HEK293T (cell line): Measurements from ENCODE around the gene GABBR2.

Experiments
- CTCF ChIA-PET: fragments of 350-600 bp; formaldehyde crosslinking; extraction: SDS; loops from one replicate; lab custom pipeline; 2021; ENCODE audit warnings: antibody characterized with exemption, inconsistent platforms; lab: Yijun Ruan, JAX
- POLR2A ChIA-PET: fragments of 350-600 bp; formaldehyde crosslinking; extraction: SDS; loops from one replicate; lab custom pipeline; 2020; ENCODE audit warnings: antibody characterized with exemption, inconsistent platforms; lab: Yijun Ruan, JAX
- DNase-seq: peaks from one replicate; pipeline ENCODE4 v3.0.0; 2012; ENCODE audit warnings: mixed read lengths; ENCODE audit errors: extremely low spot score
- ARNT ChIP-seq: fragments of 450-650 bp; IDR thresholded peaks from 2 replicates; pipeline ENCODE4 v1.6.1; 2017; ENCODE audit warnings: mild to moderate bottlenecking
- BHLHE40 ChIP-seq: fragments of 450-650 bp; IDR thresholded peaks from 2 replicates; pipeline ENCODE4 v1.6.1; 2016; ENCODE audit warnings: mild to moderate bottlenecking, moderate library complexity, borderline replicate concordance
- CTBP1 ChIP-seq: fragments of 450-650 bp; IDR thresholded peaks from 2 replicates; pipeline ENCODE4 v1.6.1; 2016; ENCODE audit warnings: borderline replicate concordance
- ELF4 ChIP-seq: fragments of 450-650 bp; IDR thresholded peaks from 2 replicates; pipeline ENCODE4 v1.6.1; 2017; ENCODE audit warnings: antibody characterized with exemption
- FOXA1 ChIP-seq: fragments of 450-650 bp; IDR thresholded peaks from 2 replicates; pipeline ENCODE4 v1.6.1; 2016; ENCODE audit warnings: mild to moderate bottlenecking
- FOXK2 ChIP-seq: fragments of 450-650 bp; IDR thresholded peaks from 2 replicates; pipeline ENCODE4 v1.6.1; 2016; ENCODE audit warnings: mild to moderate bottlenecking
- FOXM1 ChIP-seq: fragments of 450-650 bp; IDR thresholded peaks from 2 replicates; pipeline ENCODE4 v1.6.1; 2017; ENCODE audit warnings: mild to moderate bottlenecking, borderline replicate concordance
- HDGF ChIP-seq: fragments of 450-650 bp; IDR thresholded peaks from 2 replicates; pipeline ENCODE4 v1.6.1; 2017; ENCODE audit warnings: antibody characterized with exemption, borderline replicate concordance
- L3MBTL2 ChIP-seq: fragments of 450-650 bp; conservative IDR thresholded peaks from 2 replicates; pipeline ENCODE4 v1.6.1; 2016; ENCODE audit warnings: mild to moderate bottlenecking
- LEF1 ChIP-seq: fragments of 450-650 bp; IDR thresholded peaks from 2 replicates; pipeline ENCODE4 v1.6.1; 2017; ENCODE audit warnings: mild to moderate bottlenecking, borderline replicate concordance
- NFRKB ChIP-seq: fragments of 450-650 bp; IDR thresholded peaks from 2 replicates; pipeline ENCODE4 v1.6.1; 2016; ENCODE audit warnings: mild to moderate bottlenecking, moderate library complexity
- PKNOX1 ChIP-seq: fragments of 450-650 bp; IDR thresholded peaks from 2 replicates; pipeline ENCODE4 v1.6.1; 2016
- SP1 ChIP-seq: fragments of 450-650 bp; IDR thresholded peaks from 2 replicates; pipeline ENCODE4 v1.6.1; 2017
- SUZ12 ChIP-seq: fragments of 450-650 bp; IDR thresholded peaks from 2 replicates; pipeline ENCODE4 v1.6.1; 2016; ENCODE audit warnings: mild to moderate bottlenecking
- TARDBP ChIP-seq: fragments of 450-650 bp; IDR thresholded peaks from 2 replicates; pipeline ENCODE4 v1.6.1; 2016
- ZNF384 ChIP-seq: fragments of 450-650 bp; IDR thresholded peaks from 2 replicates; pipeline ENCODE4 v1.6.1; 2016

Gene GABBR2

GRCh38 chr9:98401140-98402018, 307.4 kb downstream of the GABBR2 start:
- ChIA-PET POLR2A (no interaction called here), CTCF (no interaction called here)
- TF ChIP-seq FOXK2 = no peak
- TF ChIP-seq SUZ12 = no peak
- TF ChIP-seq ELF4 = no peak
- no peak for TF ChIP-seq PKNOX1
- no peak for TF ChIP-seq CTBP1
- no peak for TF ChIP-seq LEF1
- TF ChIP-seq FOXM1 = no peak
- TF ChIP-seq L3MBTL2 = no peak
- no peak for TF ChIP-seq HDGF
- no peak for TF ChIP-seq TARDBP
- no peak for TF ChIP-seq ARNT
- no peak for TF ChIP-seq NFRKB
- no peak for TF ChIP-seq FOXA1
- TF ChIP-seq SP1 = no peak
- no peak for TF ChIP-seq ZNF384
- TF ChIP-seq BHLHE40 = no peak
- no peak for DNase-seq

- CTCF ChIA-PET = interaction anchor here (0.7 kb wide), 1 partner anchor 379 kb away, joined by 5 read pairs; no protein-coding TSS in a partner anchor
Measured at GRCh38 chr9:98399950-98400683, 308.6 kb downstream of the GABBR2 start.

GRCh38 chr9:98396656-98397055, 312.1 kb downstream of the GABBR2 start:
- TF ChIP-seq CTBP1 (no peak), PKNOX1 (no peak), TARDBP (no peak), BHLHE40 (no peak), ARNT (no peak), FOXA1 (no peak), L3MBTL2 (no peak), SUZ12 (no peak), HDGF (no peak), LEF1 (no peak), ZNF384 (no peak), FOXK2 (no peak), SP1 (no peak), NFRKB (no peak), FOXM1 (no peak), ELF4 (no peak)
- CTCF ChIA-PET = no interaction called here
- DNase-seq = no peak
- POLR2A ChIA-PET = no interaction called here

More at GRCh38 chr9:98399950-98400683, 308.6 kb downstream of the GABBR2 start:
- no peak for DNase-seq
- TF ChIP-seq FOXK2 = no peak
- no peak for TF ChIP-seq L3MBTL2
- TF ChIP-seq ARNT = no peak
- TF ChIP-seq PKNOX1 = no peak
- TF ChIP-seq BHLHE40 = no peak
- no peak for TF ChIP-seq ELF4
- TF ChIP-seq CTBP1 = no peak
- no peak for TF ChIP-seq HDGF
- TF ChIP-seq LEF1 = no peak
- no peak for TF ChIP-seq TARDBP
- TF ChIP-seq NFRKB = no peak
- no peak for TF ChIP-seq FOXM1
- TF ChIP-seq SUZ12 = no peak
- no peak for TF ChIP-seq SP1
- TF ChIP-seq ZNF384 = no peak
- TF ChIP-seq FOXA1 = no peak
- POLR2A ChIA-PET = no interaction called here

- CTCF ChIA-PET = no interaction called here
- POLR2A ChIA-PET = no interaction called here
- no peak for DNase-seq
- TF ChIP-seq SUZ12 (no peak), FOXA1 (no peak), HDGF (no peak), FOXK2 (no peak), BHLHE40 (no peak), PKNOX1 (no peak), L3MBTL2 (no peak), SP1 (no peak), TARDBP (no peak), ARNT (no peak), FOXM1 (no peak), ZNF384 (no peak), LEF1 (no peak), CTBP1 (no peak), NFRKB (no peak), ELF4 (no peak)
Measured at GRCh38 chr9:98396236-98396635, 312.5 kb downstream of the GABBR2 start.
